Measurements from ENCODE around the gene KLHL30.
"Not testable (repeated sequence)": the region's sequence is repeated elsewhere in the genome, so short reads cannot be mapped to it uniquely, and the experiment has no call there.

Gene KLHL30

DNA sequence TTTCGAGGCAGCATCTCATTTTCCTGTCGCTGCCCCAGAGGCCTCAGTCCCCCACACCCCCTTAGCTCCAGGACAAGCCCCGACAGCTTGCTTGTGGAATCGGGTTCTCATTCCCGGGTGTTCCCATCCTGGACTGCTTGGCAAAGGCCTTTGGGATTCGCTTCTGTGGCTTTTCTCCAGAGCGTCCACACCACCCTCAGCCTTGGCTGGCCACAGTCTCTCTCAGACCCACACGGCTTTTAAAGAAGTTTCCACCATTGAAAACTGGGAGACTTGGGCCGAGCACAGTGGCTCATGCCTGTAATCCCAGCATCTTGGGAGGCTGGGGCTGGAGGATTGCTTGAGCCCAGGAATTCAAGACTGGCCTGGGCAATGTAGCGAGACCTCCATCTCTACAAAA is 35.6 kb upstream of the KLHL30 start:
- no peak for DNase-seq (ENCODE audit: low spot score)

DNA sequence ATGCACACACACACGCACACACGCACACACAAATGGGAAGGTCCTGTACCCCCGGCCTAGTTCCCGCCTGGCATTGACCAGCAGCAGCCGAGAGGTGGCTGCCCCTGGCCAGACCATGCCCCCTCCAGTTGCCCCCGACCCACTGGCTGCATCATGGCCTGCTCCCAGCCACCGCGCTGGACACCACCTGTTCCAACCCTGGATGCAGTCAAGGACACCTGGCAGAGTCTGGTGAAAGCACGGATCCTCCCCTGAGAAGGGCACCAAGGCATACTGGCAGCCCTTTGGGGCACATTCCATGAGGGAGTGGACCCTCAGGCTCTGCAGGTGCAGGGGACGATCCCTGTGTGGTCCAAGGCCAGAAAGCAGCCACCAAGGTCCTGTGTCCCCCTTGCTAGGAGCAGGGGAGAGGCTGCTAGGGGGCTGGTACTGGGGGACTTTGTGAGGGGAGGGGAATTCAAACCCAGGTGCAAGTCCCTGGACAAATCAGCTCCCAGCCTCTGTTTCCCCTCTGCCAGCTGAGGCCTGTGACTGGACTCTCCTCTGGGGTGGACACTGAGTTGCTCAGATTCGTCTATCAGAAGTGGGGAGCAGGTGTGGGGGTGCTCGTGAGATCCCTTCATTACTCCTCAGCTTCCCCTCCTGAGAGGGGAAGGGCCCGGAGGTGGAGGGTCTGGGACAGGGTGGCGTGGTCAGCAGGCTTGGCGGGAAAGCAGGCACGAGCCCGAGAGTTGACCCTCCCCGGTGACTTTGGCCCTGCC is 34.8 kb upstream of the KLHL30 start:
- no peak for DNase-seq (ENCODE audit: low spot score)

DNA sequence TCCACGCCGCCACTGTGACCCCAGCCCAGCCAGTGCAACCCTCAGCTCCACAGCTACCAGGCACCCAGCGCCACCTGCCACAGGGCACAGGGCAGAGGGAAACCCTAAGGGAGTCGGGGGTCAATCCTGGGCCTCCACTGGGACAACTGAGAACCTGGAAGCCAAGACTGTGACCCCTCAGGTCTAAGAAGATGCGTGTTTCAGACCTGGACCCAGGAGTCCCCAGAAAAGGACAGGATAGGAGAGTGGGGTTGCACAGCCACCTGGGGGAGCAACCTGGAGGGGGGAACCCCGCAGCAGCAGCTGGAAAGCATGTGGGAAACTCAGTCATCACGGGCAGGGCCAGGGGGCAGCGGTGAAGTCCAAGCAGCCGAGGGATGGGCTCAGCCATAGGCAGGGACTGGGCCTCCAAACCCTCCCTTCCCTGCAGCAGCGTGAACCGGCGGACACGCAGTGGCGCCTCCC is 34.2 kb upstream of the KLHL30 start:
- no peak for DNase-seq (ENCODE audit: low spot score)

DNA sequence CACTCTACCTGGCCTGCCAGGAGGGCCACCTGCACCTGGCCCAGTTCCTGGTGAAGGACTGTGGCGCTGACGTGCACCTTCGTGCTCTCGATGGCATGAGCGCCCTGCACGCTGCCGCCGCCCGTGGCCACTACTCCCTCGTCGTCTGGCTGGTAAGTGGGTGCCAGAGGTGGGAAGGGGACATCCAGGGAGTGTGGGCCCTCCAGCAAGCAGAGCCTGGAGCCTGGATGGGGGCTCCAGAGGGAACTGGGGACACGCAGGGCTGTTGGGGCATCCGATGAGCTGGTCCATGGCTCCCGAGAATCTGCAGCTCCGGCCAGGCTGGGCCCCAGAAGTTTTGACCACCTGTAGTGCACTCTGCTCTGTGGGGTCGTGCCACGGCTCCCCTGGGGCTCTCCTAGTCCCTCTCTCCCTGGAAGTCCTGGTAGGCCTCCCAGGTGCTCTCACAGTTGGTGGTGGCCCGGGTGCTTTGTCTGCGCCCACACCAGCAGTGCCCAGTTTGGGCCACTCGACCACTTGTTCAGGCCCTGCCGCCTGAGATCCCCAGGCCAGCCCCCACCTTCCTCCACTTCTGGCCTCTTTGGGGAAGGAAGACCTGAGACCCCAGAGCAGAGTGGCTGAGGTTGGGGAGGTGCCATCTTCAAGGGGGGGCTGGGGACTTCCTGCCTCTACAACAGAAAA is 33.6 kb upstream of the KLHL30 start:
- DNase-seq (ENCODE audit: low spot score) = no peak

DNA sequence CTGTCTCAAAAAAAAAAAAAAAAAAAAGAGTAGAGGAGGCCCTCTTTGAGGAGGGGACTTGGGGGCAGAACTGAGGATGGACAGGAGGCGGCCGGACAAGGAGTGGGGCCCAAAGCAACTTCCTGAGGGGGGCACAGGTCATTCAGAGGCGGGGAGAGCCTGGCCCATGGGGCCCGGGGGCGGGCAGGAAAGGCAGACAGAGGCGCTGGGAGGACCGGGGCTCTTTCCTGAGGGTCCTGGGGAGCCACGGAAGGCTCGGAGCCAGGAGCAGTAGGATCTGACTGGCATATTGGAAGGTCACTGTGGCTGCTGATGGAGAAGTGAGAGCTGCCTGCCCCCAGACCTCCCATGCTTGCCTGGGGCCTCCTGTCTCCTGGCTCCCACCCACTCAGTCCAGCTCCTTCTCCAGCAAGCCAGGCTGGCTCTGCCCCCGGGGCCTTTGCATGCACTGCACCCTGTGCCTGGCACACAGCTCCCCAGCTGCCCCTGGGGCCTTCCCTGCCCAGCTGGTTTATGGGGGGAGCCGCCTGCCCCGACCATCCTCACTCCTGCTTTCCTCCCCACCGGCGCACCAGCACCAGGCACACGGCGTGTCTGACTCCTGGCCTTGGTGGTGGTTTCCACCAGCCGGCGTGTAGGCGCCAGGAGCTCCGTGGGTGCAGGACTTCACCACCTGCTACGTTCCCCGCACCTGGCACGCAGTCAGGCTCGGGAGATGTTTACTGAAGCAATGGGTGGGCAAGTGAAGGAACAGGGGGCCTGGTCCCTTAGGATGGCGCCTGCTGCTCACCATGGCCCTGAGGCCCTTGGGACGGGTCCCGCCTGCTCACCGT is 32.7 kb upstream of the KLHL30 start:
- DNase-seq (ENCODE audit: low spot score) = no peak

DNA sequence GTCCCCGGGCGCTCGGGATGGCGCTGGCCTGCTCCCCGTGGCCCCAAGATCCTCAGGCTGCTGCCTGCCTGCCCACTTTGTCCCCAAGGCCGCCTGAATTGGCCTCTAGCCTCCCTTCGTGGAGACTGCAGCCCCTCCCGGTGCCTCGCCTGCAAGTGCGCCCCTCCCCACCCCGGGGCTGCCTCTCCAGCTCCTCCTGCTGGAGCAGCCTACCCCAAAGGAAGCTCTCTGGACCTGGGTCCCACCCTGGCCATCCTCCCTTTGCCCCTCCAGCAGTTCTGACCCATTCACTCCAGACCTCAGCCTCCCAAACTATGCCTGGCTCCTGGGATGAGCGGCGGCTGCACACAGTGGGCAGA is 32.1 kb upstream of the KLHL30 start:
- no peak for DNase-seq (ENCODE audit: low spot score)

DNA sequence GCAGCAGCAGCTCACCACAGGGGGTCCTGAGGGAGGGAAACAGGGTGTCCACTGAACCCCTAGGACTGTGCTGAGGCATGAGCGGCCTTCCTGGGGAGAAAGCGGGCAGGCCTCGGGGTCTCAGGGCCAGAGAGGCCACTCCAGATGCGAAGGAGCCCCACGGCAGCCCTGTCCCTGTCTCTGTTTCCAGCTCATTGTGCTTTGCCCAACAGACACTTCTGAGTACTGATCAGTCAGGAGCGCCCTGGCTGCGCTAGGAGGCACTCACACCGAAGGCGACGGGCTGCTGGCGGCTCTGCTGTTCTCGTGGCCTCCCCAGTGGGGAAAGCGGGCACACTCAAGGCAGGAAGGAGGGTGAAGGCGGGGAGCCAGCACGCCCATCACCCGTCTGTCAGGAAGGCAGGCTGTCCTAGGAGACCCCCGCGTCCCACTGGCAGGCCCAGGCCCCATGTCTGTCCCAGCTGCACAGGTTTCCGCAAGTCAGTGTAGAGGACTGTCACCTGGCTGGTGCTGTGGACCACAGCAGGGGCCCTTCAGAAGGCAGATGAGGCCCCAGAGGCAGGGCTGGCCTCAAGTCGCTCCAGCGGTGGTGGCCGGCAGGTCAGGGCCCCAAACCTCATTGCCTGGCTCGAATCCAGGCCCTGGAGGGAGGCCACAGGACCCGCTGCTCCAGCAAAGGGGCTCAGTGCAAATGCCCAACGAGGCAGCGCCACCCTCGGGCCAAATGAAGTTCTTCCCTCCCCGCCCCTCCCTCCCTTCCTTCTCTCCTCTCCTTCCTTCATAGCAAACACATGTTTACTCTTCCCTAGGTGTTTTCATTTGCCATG is 31.6 kb upstream of the KLHL30 start:
- DNase-seq (ENCODE audit: low spot score) = no peak

DNA sequence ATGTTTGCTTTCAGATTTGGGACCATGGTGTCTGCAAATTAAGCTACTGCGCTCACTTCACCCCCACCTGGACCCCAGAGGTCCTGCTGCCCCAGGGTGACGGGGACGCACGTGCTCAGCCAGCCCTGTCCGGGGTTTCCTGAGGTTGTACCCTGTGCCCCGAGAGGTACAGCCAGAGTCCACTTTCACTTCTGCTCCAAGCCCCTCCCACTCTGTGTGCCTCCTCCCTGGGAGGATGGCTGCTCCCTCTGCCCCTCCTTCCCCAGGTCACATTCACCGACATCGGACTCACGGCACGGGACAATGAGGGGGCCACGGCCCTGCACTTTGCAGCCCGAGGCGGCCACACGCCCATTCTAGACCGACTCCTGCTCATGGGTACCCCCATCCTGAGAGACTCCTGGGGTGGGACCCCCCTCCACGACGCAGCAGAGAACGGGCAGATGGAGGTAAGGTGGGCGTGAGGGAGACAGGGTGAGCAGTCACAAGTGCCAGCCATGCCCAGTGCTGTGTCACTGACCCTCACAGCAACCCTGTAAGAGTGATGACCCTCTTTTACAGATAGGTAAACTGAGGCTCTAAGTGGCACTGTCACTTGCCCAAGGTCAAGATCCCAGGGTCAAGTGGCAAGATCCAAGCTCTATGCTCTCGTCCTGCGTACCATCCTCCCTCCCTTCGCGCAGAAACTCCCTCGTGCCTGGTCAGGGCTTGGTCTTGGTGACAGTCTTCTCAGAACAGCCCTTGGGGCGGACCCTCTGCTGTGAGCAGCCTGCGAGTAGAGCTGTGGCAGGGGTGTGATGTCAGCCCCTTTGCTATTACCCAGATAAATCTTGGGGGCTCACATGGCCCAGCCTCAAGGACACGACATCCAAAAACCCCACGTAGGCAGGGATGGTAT is 30.7 kb upstream of the KLHL30 start:
- DNase-seq (ENCODE audit: low spot score) = no peak

DNA sequence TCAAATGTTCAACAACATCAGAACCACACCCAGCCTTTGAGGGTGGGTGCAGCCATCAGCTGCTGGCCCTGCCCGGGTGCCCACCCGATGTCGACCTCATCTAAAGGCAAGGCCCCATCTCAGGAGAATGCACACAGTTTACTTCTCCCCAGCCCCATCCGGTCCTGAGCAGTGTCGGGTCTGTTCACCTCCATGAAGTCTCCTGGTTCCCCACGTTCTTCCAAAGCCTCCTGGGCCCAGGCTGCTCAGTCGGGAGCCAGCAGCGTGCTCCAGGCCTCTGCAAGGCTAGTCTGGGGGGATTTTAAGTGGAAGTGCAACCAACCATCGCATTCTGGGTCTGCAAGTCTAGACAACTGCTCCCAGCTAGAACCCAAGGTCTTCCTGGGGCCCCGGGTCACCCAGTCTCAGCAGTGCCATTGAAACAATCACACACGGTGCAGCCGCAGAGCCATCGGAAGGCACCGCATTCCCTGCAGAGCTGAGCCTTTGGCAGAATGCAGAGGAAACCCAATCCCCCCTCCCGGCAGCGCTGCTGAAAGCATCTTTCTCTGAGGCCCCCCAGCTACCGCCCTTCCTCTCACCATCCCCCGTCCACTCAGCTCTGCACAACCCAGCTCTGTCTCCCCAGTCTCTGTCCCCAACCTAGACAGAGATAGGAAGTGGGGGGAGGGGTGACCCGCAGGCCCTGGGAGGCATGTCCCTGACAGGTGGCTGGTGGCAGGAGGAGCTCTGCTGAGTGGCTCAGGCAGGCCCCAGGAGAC is 29.9 kb upstream of the KLHL30 start:
- DNase-seq (ENCODE audit: low spot score) = no peak

DNA sequence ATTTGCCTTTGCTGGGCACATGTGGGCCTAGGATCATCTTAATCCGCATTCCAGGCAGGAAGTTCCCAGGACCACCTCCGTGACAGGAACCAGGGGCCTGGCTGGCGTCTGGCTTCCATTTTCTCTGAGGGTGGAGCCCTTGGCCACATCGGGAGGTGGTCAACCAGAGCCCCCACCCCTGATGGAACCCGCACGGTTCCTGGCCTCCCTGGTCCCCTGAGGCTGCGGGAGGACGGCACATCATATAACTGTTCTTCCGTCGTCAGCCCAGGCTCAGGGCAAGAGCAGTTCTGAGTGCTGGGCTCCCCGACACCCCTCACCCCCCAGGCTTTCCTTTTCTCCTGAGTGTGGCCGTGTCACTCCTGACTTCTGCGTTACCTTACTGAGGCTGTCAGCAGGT is 24.9 kb upstream of the KLHL30 start:
- DNase-seq (ENCODE audit: low spot score) = no peak

DNA sequence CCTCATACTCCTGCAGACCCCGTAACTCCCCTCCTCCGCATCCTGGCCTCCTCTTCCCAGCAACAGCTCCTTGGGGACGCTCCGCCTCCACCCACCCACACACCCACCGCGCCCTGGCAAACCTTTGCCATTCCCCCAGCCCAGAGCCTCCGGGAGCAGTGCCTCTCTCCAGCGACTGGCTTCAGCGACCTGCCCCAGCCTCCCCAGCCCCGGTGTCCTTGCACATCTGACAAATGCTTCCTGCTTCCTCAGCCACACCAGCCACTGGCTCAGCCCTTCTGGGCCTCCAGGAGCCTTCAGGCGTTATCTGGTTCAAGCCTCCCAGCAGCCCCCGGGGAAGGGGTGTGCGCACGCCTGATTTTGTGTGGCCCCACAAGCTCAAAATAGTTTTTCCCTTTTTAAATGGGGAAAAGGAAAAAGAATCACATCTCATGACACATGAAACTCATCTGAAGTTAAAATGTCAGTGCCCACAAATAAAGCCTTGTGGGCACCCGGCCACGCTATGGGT is 24.1 kb upstream of the KLHL30 start:
- no peak for DNase-seq (ENCODE audit: low spot score)

DNA sequence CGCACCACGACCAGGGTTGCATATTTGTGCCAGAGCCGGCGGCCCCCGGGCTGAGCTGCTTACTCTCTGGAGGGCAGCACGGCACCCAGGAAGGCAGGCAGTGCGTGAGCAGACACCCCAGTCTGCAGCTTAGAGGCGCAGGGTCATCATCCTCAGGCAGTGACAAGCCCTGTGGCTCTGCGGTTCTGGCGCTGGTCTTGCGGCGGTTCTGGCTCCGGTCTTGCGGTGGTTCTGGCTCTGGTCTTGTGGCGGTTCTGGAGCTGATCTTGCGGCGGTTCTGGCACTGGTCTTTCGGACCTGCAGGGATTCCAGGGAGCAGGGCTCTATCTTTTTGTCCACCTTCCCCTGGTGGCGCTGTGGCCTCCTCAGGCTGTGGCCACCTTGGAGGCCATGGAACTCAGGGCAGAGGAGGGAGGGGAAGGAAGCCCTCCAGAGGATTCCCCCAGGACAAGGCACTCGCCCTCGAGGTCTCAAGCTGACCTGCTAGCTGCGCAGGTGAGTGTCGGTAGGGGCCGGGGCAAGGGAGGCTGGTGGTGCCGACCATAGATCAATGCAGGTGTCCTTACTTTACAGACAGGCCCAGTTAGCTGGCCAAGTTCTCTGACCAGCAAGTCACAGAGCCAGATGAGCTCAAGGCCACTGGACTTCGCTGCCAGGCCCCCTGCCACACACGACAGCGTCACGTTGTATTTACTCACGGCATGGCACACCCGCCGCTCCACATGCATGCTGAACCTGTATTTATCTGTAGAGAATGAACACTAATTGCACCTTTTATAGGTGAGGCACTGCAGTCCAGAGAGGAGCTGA is 23.4 kb upstream of the KLHL30 start:
- DNase-seq (ENCODE audit: low spot score) = no peak

DNA sequence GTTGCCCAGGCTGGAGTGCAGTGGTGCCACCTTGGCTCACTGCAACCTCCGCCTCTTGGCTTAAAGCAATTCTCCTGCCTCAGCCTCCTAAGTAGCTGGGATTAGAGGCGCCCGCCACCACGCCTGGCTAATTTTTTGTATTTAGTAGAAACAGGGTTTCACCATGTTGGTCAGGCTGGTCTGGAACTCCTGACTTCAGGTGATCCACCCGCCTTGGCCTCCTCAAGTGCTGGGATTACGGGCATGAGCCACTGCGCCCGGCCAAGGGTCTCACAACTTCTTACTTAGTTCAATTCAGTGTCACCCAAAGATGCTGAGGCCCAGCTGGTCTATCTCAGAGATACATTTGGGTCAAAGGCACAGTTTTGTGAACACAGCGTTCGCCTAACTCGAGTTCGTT is 22.8 kb upstream of the KLHL30 start:
- not testable (repeated sequence) for DNase-seq (ENCODE audit: low spot score)

DNA sequence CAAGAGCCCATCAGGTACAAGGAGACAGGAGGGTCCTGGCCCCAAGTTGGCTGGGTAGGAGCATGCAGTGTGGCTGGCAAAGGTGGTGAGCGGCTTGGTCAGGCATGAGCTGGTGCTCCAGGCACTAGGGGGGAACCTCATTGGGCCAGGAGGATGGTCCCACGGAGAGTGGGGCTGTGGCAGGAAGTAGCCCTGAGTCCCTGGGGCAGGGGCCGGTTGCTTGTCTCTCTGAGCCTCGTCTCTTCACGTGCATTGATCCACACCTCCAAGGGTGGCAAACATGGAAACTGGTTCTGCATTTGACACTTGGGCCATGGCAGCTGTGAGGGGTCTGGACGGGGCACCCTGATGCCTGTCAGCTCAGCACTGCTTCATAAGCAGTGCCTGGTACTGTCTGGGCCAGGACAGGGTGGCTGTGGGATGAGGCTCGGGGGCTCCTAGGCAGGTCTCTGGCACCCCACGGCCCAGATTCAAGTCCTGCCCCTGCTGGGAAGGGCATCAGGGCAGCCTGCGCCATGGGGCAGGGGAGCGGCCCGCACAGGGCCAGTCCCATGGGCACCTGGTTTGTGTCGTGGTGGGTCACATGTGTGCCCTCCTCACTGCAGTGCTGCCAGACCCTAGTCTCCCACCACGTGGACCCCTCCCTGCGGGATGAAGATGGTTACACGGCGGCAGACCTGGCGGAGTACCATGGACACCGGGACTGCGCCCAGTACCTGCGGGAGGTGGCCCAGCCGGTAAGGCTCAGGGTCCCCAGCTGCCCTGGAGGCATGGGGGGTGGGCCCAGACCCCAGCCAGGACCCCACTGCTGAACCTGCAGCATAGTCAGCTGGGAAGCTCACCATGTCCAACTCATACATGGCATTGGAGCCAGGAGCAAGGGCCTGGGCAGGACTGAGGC is 21.9 kb upstream of the KLHL30 start:
- DNase-seq (ENCODE audit: low spot score) = no peak

DNA sequence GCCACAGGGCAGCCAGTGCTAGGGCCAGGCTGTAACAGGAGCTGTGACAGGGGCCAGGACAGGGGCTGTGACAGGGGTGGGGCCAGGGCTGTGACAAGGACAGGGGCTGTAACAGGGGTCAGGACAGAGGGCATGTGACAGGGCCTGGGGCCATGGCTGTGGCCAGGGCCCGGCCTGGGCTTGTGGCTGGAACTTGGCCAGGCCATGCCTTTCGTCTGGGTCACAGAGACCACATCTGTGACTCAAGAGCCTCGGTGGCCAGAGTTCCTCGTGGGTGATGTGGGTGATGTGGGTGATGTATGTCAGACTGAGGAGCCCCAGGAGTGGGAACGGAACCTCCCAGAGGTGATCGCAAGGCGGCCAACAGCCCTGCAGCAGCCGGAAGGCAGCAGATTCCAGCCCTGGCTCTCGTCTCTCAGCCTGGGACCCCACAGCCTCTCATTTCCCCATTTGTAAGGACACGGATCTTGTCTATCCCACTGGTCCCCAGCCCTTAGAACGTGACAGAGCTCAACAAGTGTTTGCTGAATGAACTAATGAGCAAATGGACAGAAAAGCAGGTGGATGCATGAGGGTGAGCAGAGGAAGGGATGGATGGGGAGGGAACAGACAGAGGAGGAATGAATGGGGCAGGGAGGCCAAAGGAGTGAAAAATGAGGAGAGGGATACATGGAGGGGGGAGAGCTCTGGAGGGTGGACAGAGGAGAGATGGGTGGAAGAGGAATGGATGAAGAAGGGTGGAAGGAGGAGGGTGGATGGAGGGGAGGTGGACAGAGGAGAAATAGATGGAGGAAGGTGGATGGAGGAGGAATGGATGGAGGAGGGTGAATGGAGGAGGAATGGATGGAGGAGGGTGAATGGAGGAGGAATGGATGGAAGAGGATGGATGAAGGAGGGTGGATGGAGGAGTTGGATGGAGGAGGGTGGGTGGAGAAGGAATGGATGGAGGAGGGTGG is 21.0 kb upstream of the KLHL30 start:
- no peak for DNase-seq (ENCODE audit: low spot score)

DNA sequence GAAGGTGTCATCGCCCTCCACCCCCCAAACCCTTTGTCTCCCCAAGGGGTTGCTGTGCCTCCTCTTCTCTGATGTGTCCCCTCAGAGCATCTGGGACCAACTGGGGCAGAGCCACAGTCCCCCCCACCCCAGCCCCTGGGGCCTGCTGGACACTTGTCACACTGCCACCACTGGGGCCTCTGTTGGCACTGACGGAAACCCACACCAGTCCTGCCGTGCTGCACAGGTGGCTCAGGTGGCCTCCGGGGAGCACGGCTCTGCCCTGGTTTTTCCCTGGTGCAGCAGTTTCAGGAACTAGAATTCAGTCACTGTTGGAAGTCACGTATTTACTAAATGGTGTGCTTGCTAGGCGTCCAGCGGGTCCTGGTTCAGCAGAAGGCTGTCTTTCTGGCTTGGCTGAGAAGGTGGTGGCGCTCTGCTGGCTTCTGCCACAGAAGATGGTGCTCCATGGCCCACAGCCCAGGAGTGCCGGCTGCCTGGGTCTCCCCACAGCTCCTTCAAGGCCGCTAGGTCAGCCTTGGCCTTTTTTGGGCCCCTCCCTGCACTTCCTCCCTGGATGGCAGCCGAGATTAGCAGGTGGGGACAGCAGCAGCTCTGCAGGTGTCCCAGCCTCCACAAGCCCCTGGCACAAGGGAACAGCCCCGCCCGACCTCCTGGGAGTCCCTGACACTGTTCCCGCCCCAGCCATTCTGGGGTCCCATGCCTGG is 18.6 kb upstream of the KLHL30 start:
- DNase-seq (ENCODE audit: low spot score) = no peak
